ENCODE measurements around the gene ASB1.

- TF ChIP-seq CTCF (IDR thresholded peaks at IDR 0.05) (no peak), ZFX (IDR thresholded peaks at IDR 0.05; ENCODE audit: borderline replicate concordance) (no peak)
Observed at GRCh38 chr2:238475034-238475433, 48.3 kb downstream of the ASB1 start.
